Measurements from ENCODE around the gene PRKCA. TPM values are rescaled to one million over a fixed set of nuclear protein-coding genes. Genes with fewer than 3 reads are reported as not detected.

PRKCA gene
- total and polyA plus RNA-seq, 2 donors (not counting 3 experiments of a cell fraction or from before 2014, with no cell fraction given), result 7.5 to 34.2 TPM

GRCh38 chr17:66860204-66860603 is 557.8 kb downstream of the PRKCA start:
- intact Hi-C loops (cut with micrococcal nuclease), result no loop called here
- POLR2A ChIA-PET, result no interaction called here
- no TSS peak for BruUV-seq (replicated peaks)

More at GRCh38 chr17:66860204-66860603, 557.8 kb downstream of the PRKCA start:
- H3K36me3 ChIP-seq (ENCODE audit: control insufficient read depth in 2 of 2, extremely low read depth in 1 of 2, insufficient read depth in 2 of 2, low read length in 2 of 2), result no peaks in the 10 kb centered on the region
- DNase-seq (ENCODE audit: low read depth, low spot score) (no peak), FAIRE-seq (no peak)
- CTCF ChIA-PET, result interaction anchor here (0.9 to 1.5 kb wide), 3 partner anchors 40 to 49 kb away, joined by 3 read pairs; no protein-coding TSS in a partner anchor
- no peaks in the 10 kb centered on the region for H3K9me1 ChIP-seq (replicated peaks; ENCODE audit: control insufficient read depth, extremely low read depth, insufficient read depth, low read length)
- no peak overlapping the region for H3K27ac ChIP-seq (ENCODE audit: insufficient read depth, low read depth, low read length)
- no peak overlapping the region for H3K4me3 ChIP-seq (replicated peaks in 1 of 3; ENCODE audit: insufficient read depth in 1 of 3, low read depth in 1 of 3, low read length in 3 of 3)
- dilution Hi-C loops (cut with MboI; ENCODE audit: extremely low pct_ligation_motif_present, low sequenced_read_pairs), result no loop called here
- no peaks in the 10 kb centered on the region for H3K4me1 ChIP-seq (ENCODE audit: control insufficient read depth, extremely low read depth, insufficient read depth, low read length)
- no peak for TF ChIP-seq CTCF (IDR thresholded peaks at IDR 0.05; ENCODE audit: extremely low read depth in 1 of 2, insufficient read depth in 1 of 2, low read depth in 1 of 2, low read length in 2 of 2)
- no peak for TF ChIP-seq POLR2AphosphoS5 (IDR thresholded peaks at IDR 0.05; ENCODE audit: insufficient read depth, low read depth, low read length)
- TF ChIP-seq MYC (IDR thresholded peaks at IDR 0.05; ENCODE audit: low read depth, low read length), result no peak
- TF ChIP-seq JUN (IDR thresholded peaks at IDR 0.05; ENCODE audit: borderline replicate concordance, insufficient read depth, insufficient read length, low read depth), result no peak
- TF ChIP-seq GATA2 (IDR thresholded peaks at IDR 0.05; ENCODE audit: insufficient read depth, insufficient read length, low read depth, low read length), result no peak
- TF ChIP-seq POLR2A (IDR thresholded peaks at IDR 0.05; ENCODE audit: low read depth, low read length), result no peak
- no peak for TF ChIP-seq FOS (IDR thresholded peaks at IDR 0.05; ENCODE audit: borderline replicate concordance, insufficient read depth, low read length)
- TF ChIP-seq EZH2 (IDR thresholded peaks at IDR 0.05; ENCODE audit: borderline replicate concordance, low read depth, low read length, severe bottlenecking), result no peak
- H2AFZ ChIP-seq (ENCODE audit: low read depth, low read length), result no peak overlapping the region
- no peaks in the 10 kb centered on the region for H3K79me2 ChIP-seq (ENCODE audit: control insufficient read depth, insufficient read depth, low read length)
- H3K4me2 ChIP-seq (ENCODE audit: insufficient read depth, low read length), result no peak overlapping the region
- H3K27me3 ChIP-seq (ENCODE audit: control insufficient read depth in 2 of 2, insufficient read depth in 2 of 2, low read length in 2 of 2), result no peaks in the 10 kb centered on the region
- no peak overlapping the region for H3K9ac ChIP-seq (replicated peaks; ENCODE audit: extremely low read depth, insufficient read depth, low read length)
- no peaks in the 10 kb centered on the region for H3K9me3 ChIP-seq (replicated peaks; ENCODE audit: control insufficient read depth, insufficient read depth, low read length)
- no peaks in the 10 kb centered on the region for H4K20me1 ChIP-seq (replicated peaks; ENCODE audit: control insufficient read depth, extremely low read depth, insufficient read depth, low read length)

MicroRNAs within 50 kb of the gene (microRNA counts, 767-probe panel; counts per million panel counts)
- microRNA hsa-miR-634, result 723 counts per million, percentile 96 among the panel's probes with 10 or more counts

Small RNA genes lying within 50 kb of the gene (microRNA-seq; reads per million reads assigned to microRNA genes)
- gene MIR634 (ENCODE audit: borderline number of aligned reads, borderline replicate concordance), result not detected

Small RNA genes lying within 50 kb of the gene (small RNA-seq; reads per million reads assigned to genes)
- gene MIR634 (ENCODE audit: insufficient read depth, insufficient read length, low read depth, low replicate concordance) (not detected), gene RN7SL735P (ENCODE audit: insufficient read depth, insufficient read length, low read depth, low replicate concordance) (not detected), gene RNA5SP444 (ENCODE audit: insufficient read depth, insufficient read length, low read depth, low replicate concordance) (not detected), gene RNA5SP445 (ENCODE audit: insufficient read depth, insufficient read length, low read depth, low replicate concordance) (not detected), gene RNU6-928P (ENCODE audit: insufficient read depth, insufficient read length, low read depth, low replicate concordance) (not detected)

Other genes starting within 250 kb of the PRKCA start
- gene CEP112, start 110.5 kb upstream of the PRKCA start, total RNA-seq, result 21.3 and 25.3 TPM in 2 replicates
- gene CEP112, start 110.5 kb upstream of the PRKCA start, polyA plus RNA-seq, result 1.4 and 1.5 TPM in 2 replicates
- gene APOH, start 73.2 kb upstream of the PRKCA start, total RNA-seq, result not detected in 2 replicates
- not detected in 2 replicates for gene APOH, start 73.2 kb upstream of the PRKCA start, polyA plus RNA-seq

Data from endothelial cell of umbilical vein (primary cell).